SIG-M5 treated with dmso at 0.1 percent for 504 hours (cell line): ENCODE results near the gene HJV.
A peak's percentile ranks its signal among the peaks of the same experiment; 100 is the strongest.
"Not testable (repeated sequence)": the region's sequence is repeated elsewhere in the genome, so short reads cannot be mapped to it uniquely, and the experiment has no call there.

ENCODE experiments used
- DNase-seq: peaks from one replicate; lab custom pipeline; 2025; ENCODE audit not compliant: unreplicated experiment; lab: John Stamatoyannopoulos, UW

Gene HJV, protein sequence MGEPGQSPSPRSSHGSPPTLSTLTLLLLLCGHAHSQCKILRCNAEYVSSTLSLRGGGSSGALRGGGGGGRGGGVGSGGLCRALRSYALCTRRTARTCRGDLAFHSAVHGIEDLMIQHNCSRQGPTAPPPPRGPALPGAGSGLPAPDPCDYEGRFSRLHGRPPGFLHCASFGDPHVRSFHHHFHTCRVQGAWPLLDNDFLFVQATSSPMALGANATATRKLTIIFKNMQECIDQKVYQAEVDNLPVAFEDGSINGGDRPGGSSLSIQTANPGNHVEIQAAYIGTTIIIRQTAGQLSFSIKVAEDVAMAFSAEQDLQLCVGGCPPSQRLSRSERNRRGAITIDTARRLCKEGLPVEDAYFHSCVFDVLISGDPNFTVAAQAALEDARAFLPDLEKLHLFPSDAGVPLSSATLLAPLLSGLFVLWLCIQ

DNA sequence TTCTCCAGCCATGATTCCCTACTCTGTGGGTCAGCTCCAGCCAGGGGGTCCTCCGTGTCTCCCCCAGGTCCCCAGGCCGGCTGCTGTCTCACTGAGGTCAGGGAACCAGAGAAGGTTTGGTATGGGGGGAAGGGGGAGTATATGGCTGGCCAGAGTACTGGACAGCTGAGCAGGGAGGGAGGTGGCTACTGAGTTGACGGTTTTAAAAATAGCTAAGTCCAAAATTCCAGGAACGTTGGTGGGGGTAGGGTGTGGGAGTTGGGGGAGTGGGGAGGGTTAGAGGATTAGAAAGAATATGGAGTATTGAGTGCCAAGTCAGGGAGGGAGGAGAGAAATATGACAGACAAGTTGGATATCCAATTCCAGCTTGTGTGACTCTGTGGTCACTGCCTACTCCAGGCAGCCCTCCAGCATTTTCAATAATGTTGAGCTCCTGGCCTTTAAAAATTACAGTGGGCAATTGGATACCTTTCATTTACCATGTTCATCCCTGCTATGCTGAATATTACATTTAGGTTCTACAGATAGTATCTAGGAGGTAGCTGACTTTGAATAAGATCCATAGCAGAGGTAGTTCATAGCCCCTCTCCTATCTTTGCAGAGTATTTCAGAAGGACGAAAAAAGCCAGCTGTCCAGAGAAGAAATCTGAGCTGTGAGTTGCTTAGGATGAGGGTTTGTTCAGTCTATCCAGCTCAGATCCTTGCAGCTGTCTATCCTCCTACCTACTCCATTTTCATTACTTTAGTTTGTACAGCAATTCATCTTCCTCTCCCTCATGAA lies at the start of gene HJV:
Gene HJV, minus strand, starts transcription at position 114 of the 781 bp plus-strand sequence. CDS start 1,504 bp downstream, outside the sequence.
- DNase-seq = no peak

DNA sequence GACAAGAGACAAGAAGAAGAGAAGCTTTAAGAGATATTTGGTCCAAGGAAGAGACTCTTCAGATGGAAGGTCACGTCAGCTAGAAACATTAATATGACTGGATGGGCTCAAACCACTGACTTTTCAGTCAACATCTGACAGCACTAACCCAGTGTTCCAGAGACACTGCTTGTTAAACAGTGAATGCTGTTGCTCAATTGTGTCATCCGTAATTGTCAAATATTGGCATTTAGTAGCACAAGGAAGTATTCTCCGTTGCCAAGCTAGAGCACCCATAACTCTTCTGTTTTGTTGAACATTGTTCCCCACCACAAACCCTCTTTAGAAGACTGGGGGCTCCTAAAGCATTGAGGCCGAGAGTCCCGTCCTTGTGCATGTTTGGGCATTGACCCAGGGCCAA lies 37.6 kb upstream of the HJV start:
- not testable (repeated sequence) for DNase-seq

DNA sequence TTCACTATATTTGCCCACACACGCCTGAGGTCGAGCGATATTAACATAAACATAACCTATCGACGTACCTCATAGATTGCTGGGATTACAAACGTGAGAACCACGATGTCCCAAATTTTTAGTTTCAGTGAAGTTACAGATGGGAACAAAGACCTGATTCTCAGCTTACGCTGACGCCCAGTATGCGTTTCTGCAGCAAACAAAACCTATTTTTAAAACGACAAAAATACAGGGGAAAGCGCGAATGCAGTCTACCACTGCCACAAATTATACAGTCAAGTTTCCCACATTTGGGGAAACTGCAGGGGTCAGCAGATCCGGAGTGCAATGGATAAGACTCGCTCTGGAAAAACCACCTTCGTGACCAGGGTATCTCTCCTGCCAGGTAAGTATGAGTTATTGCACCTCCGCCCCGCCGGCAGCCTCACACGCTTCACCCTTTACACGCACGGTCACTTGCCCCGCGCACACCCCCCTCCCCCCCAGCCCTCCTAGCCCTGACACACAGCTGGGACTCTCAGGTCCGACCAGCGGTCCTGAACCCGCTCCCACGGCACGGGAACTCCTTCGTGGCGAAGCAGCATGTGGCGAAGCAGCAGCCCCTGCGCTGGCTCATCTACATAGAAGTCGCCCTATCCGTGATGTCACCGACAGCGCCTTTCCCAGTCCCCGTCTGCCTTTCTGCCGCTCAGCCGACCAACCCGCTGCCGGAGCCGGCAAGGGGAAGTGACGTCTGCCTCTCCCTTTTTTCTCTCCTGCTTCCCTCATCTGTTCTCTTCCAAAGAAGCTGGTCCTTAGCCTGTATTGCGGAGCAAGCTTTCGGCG lies 30.5 kb upstream of the HJV start:
- DNase-seq = peak; percentile 90

DNA sequence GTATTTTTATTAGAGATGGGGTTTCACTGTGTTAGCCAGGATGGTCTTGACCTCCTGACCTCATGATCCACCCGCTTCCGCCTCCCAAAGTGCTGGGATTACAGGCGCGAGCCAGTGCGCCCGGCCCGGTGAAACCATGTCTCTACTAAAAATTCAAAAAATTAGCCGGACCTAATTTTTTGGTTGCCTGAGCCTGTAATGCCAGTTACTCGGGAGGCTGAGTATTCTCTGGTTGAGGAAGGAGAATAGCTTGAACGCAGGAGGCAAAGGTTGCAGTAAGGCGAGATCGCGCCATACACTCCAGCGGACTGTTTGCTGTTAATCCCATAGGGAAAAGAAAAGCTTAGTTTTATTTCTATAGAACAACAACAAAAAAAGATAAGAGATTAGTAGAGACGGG lies 29.9 kb upstream of the HJV start:
- DNase-seq = no peak

DNA sequence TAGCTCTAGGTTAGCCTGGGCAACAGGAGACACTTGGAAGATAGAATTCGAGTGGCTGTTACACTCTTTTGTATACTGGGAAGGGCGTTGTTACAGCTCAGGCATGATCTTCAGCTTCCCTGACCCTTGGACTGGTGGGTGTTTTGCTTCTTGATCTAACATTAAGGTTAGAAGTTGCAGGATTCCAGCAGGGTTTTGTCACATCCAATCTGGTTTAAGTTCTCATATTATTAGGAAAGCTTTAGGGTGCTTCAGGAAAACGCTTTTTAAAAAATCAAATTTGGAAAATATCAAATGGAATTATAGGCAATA lies 29.1 kb upstream of the HJV start:
- not testable (repeated sequence) for DNase-seq

DNA sequence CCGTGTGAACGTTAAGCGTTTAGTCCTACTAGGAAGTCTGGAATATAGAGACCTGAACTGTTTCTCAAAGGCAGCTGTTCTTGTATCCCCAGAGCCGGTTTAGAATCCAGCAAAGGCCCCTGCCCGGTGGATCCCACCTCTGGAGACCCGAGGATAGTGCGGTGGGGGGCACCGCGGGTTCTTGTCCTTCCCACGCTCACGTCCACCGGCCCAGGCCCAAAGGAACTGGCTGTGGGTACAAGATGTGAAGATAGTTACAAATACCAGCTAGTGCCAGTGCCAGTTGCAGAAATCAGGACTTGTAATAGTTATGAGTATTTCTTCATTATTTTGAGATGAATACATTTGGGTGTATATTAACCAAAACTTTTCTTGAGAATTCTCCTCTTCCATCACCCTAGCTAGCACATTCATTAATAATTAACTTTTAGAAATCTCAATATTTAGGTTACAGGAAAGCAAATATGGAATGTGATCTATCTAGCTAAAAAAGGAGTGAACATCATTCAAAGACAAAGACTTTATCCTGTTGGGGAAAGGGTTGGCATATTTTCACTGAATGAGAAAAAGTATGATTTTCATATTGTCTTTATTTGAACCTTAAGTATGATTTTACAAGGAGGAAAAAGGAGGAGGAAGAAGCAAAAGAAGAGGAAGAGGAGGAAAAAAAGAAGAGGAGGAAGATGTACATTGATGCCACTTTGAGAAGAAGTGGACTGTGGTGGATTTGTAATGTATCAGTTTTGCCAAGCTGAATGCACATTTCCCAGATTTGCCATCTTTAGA lies 28.5 kb upstream of the HJV start:
- DNase-seq = not testable (repeated sequence)

DNA sequence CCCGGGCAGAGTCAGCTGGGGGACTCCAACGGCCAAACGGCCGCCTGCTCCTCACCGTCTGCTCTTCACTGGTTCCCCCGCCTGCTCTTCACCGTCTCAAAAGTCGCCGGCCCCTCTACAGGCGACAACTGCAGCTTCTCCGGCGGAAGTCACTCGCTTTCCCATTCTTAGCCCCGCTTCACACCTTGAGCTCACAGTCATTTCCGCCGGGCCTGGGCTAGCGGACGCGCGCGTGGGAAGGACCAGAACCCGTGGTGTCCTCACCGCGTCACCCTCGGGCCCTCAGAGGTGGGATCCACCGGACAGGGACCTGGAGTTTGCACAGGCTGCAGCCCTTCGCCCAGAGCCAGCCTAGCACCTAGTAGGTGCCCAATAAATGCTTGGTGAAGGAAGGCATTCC lies 27.9 kb upstream of the HJV start:
- DNase-seq = no peak

DNA sequence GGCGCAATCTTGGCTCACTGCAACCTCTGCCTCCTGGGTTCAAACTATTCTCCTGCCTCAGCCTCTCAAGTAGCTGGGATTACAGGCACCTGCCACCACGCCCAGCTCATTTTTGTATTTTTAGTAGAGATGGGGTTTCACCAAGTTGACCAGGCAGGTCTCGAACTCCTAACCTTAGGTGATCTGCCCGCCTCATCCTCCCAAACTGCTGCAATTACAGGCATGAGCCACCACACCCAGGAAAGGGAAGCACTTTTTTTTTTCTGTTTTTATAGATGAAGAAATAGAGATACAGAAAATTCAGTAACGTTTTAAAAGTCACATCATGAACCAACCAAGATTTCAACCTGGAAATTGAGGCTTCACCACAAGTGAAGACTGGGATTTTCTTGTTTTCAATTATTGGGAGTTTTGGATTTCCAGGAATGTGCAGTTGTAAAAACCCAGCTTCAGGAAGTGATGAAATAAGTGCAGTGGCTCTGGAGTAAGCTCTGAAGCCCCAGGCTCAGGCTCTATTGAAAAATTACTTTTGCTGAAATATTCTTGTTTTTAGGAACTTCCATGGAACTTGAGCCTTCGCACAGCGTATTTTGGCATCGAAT lies 27.1 kb upstream of the HJV start:
- not testable (repeated sequence) for DNase-seq

DNA sequence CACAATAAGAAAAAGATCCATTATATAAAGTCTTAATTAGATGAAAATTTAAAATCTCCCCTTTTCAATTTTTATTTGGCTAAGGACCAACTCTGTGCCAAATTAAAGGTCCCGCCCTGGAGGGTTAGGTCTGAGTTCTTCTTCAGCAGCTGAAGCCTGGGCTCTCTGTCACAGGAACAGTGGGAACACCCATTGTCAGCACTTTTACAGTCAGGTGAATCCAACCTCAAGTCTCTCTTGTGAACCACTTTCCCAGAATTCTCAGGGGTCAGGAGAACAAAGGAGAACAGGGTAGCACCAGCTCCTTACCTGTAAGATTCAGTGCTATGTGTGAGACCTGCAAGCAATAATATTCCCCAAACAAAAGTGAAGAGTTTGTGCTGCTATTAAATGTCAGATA lies 25.1 kb upstream of the HJV start:
- DNase-seq = no peak

DNA sequence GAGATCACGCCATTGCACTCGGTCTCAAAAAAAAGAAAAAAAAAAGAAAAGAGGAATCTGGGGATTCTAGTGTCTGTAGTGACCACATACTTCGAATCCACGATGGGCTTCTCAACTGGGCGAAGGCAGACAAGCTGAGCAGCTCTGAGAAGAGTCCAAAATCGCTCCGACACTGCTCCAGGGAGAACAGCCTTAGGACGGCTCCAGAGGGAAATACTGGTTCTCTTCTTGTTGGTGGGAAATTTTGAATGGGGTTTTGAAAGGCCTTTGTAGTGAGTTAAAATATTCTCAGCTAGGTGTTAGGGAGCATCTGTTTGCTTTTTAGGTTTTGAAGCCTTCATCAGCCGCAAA lies 18.3 kb upstream of the HJV start:
- no peak for DNase-seq

DNA sequence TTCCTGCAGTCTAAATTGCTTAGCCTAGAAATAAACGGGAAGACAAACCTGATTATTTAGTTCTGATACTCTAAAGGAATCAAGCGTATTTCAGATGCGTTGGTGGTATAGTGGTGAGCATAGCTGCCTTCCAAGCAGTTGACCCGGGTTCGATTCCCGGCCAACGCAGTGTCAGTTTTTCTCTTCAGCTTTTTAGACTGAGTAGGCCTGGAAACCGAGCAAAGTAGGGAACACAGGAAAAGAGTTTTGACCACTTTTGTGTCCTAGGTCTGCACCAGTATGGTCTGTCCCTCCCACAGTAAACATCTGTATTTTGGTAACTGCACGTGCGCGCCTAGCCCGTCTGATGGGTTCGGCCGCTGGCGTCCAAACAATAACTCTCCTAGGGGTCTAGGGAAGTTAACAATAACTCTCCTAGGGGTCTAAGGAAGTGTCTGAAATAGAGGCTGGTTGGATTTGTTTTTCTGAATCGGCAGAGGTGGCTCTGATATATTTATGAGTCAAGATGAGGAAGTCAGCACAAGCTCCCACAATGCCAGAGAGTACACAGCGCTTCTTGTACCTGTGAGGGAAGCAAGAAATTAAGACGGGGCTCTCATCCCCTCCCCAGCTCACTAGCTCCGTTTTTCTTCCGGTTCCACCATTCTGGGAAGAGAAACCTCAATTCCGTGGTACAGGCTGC lies 15.6 kb upstream of the HJV start:
- peak; percentile 94 for DNase-seq

DNA sequence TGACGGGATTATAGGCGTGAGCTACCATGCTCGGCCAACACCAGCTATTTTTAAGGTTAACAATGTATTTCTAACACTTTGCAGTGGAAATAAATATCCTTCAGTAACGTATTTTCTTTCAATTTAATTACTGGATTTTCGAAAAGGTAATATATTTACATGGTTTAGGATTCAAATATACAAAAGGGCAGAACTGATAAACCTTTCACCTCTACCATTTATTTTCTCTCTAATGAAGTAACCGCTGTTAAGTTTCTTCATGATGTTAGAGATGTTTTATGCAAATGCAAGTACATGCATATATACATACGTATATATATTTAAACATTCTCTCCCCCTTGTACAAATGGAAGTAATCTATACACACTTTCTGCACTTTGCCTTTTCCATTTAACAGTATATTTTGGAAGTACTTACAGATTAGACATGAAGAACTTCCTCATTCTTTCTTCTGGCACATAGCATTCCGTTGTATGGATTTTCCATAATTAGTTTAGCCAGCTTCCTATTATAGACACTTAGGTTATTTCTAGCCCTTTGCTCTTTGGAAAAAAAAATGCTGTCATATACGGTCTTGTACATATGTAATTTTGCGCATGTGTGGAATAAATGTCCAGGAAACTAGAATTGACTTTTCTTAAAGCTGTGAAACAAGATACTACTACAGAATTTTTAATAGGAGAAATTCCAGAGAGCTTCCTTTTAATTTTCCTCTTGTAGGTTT lies 14.9 kb upstream of the HJV start:
- peak; percentile 90 for DNase-seq

DNA sequence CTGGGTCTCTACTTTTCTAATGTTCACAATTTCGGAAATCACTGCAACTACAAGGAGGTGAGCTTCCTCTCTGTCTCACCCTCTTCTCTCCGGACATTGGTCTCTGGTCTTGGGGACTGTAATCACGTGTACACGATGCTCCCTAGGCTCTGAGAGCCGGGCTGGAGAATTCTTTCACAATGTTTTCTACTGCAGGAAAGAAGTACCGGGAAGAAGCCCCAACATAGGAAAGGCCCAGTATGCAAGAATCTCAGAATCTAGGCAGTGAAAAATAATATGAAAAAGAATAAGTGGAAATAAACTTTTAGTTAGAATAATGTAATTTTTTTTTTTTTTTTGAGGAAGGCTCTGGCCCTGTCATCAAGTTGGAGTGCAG lies 13.5 kb upstream of the HJV start:
- peak; percentile 65 for DNase-seq

DNA sequence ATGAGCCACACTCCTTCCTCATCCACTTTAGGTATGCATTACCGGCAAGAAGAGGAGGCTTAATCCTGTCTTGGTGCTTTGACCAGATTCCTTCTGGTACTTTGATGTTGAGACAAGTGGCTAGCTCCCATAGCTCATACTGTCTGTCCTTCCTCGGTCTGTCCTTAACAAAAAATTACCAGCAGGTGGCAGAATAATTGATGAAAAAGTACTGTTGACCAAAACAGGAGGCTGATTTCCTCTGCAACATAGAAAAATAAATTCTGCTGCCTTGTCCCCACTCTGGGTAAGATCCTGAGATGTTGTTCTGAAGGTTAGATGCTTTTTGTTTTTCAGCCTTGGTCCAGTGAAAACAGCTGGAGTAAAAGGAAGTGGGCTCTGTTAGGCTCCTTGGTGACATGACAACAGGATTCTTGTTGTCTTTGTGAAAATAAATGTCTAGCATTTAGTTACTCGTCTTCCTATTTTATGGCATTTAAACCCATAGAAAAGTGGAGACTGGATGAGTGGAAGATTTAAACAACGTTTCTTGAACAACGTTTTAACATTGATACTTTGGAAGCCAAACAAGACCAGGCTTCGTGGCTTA lies 11.2 kb upstream of the HJV start:
- DNase-seq = peak; percentile 85

DNA sequence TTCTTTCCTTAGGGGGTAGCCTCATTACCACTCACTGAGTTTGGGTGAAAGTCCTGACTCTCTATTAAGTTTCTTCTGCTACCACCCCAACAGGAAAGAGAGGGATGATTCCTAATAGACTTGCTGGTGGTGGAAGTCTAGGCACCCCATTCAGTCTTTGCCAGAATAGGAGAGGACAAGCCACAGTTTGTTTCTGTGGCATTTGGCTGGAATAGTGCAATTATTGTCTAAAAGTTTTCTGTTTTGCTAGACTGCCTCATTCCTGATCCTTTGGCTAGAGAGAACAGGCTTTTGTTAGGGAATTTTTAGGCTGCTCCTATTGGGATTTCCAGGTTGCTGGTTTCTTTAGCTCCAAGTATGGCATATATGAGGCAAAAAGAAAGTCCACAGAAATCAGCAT lies 9.9 kb upstream of the HJV start:
- no peak for DNase-seq

DNA sequence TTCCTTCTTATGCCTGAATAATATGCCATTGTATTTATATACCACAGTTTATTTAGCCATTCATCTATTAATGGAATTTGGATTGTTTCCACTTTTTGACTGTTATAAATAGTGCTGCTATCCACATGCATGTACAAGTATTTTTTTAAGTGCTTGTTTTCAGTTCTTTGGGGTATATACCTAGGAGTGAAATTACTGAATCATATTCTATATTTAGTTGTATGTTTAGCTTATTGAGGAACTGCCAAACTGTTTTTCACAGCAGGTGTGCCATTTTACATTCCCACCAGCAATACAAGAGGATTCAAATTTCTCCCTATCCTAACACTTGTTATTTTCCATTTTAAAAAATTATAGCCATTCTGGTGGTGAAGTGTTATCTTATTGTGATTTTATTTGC lies 7.6 kb upstream of the HJV start:
- DNase-seq = no peak

DNA sequence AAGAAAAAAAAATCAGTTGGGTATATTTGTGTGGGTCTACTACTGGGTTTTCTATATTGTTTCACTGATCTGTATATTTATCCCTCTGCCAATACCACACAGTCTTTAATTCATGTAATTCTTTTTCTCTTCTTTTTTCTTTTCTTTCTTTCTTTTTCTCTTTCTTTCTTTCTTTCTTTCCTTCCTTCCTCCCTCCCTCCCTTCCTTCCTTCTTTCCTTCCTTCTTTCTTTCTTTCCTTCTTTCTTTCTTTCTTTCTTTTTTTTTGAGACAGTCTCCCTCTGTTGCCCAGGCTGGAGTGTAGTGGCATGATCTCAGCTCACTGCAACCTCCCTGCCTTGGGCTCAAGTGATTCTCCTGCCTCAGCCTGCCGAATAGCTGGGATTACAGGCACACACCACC lies 5.1 kb upstream of the HJV start:
- DNase-seq = not testable (repeated sequence)

DNA sequence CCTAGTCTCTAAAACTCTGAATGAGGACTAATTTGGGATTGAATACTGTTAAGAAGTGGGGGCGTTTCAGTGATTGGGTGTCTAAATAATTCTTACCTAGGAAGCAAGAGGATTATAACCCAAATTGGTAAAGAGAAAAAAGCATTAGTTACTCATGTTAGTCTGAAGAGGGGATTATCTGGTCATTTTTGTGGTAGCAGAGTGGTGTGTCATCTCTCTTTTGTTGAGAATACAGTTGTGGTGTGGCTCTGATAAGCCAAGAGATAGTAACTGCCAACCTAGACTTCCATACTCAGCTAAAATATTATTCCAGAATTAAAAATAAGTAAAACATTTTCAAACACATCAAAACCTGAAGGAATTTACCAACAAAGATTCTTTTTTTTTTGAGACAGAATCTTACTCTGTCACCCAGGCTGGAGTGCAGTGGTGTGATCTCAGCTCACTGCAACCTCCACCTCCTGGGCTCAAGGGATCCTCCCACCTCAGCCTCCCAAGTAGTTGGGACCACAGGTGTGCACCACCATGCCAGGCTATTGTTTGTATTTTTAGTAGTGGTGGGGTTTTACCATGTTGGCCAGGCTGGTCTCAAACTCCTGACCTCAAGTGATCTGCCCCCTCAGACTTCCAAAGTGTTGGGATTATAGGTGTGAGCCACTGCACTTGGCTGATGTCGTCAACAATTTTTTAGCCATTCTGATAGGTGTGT lies 4.4 kb upstream of the HJV start:
- not testable (repeated sequence) for DNase-seq
